HG02798 (cell line): ENCODE results near the gene SMARCC1.

Source experiments
- ATAC-seq: cut with Tn5 transposase; IDR thresholded peaks from one replicate; pipeline ENCODE4 v1.9.1; 2021; ENCODE audit warnings: mild to moderate bottlenecking; ENCODE audit not compliant: unreplicated experiment, poor library complexity

Gene SMARCC1

GRCh38 chr3:47601281-47601680 is 180.4 kb downstream of the SMARCC1 start:
- no peak for ATAC-seq

- no peak for ATAC-seq
Observed at GRCh38 chr3:47594792-47595191, 186.9 kb downstream of the SMARCC1 start.

GRCh38 chr3:47592066-47592795 is 189.5 kb downstream of the SMARCC1 start:
- ATAC-seq = no peak

- no peak for ATAC-seq
Observed at GRCh38 chr3:47590216-47590615, 191.5 kb downstream of the SMARCC1 start.

- ATAC-seq = no peak
Observed at GRCh38 chr3:47588587-47588986, 193.1 kb downstream of the SMARCC1 start.

GRCh38 chr3:47588053-47588452 is 193.6 kb downstream of the SMARCC1 start:
- no peak for ATAC-seq

GRCh38 chr3:47586746-47587145 is 194.9 kb downstream of the SMARCC1 start:
- no peak for ATAC-seq

GRCh38 chr3:47583320-47584075 is 198.2 kb downstream of the SMARCC1 start:
- no peak for ATAC-seq

- no peak for ATAC-seq
Observed at GRCh38 chr3:47581835-47582234, 199.9 kb downstream of the SMARCC1 start.

- ATAC-seq = no peak
Observed at GRCh38 chr3:47581422-47581821, 200.3 kb downstream of the SMARCC1 start.

GRCh38 chr3:47580481-47580880 is 201.2 kb downstream of the SMARCC1 start:
- no peak for ATAC-seq

GRCh38 chr3:47579875-47580274 is 201.8 kb downstream of the SMARCC1 start:
- no peak for ATAC-seq

GRCh38 chr3:47578691-47579632 is 202.7 kb downstream of the SMARCC1 start, which contains the start of gene CSPG5:
TSS of gene CSPG5 (minus strand) at chr3:47578865. CDS start at chr3:47578693, 172 bp downstream.
- peak; percentile 49 for ATAC-seq

GRCh38 chr3:47578119-47578632 is 203.5 kb downstream of the SMARCC1 start:
- peak; percentile 49 for ATAC-seq

- ATAC-seq = peak; percentile 24
Observed at GRCh38 chr3:47577583-47578118, 204.0 kb downstream of the SMARCC1 start.

- ATAC-seq = no peak
Observed at GRCh38 chr3:47573190-47574172, 208.2 kb downstream of the SMARCC1 start.

- no peak for ATAC-seq
Observed at GRCh38 chr3:47571391-47572175, 210.1 kb downstream of the SMARCC1 start.

- ATAC-seq = no peak
Observed at GRCh38 chr3:47568901-47569300, 212.8 kb downstream of the SMARCC1 start.
